Left ventricle myocardium superior (tissue), 1 donor: ENCODE measurements around the gene DTWD2. TPM values are rescaled to one million over a fixed set of nuclear protein-coding genes. Genes with fewer than 3 reads are reported as not detected.
"Not testable (repeated sequence)": the region's sequence is repeated elsewhere in the genome, so short reads cannot be mapped to it uniquely, and the experiment has no call there.

Experiments
- ATAC-seq: fragments of 200-7000 bp; cut with Tn5 transposase; one replicate; pipeline ENCODE4 v1.9.1; 2020; ENCODE audit warnings: mild to moderate bottlenecking, moderate library complexity
- DNase-seq: peaks from one replicate; pipeline ENCODE4 v3.0.0-alpha.2; 2020
- intact Hi-C: fragments of 100-400 bp; cut with micrococcal nuclease; formaldehyde crosslinking; loops from one replicate; pipeline ENCODE4 v1.11.0; 2022
- total RNA-seq: library from RNA; stranded (reverse); fragmentation: NEBNext Ultra II Directional; extraction: Animal tissue kit (Norgen Biotek cat#: 25700); gene quantifications from one replicate; pipeline ENCODE4 v1.2.1, GENCODE V29; 2021
- donor health status: DM: no; HTN: yes; CAD: no; lungs with severe emphysema.

Gene DTWD2
- total RNA-seq, 1 donor from 2014 or later, result 15.0 TPM

GRCh38 chr5:119009131-119009530, 20.8 kb upstream of the DTWD2 start:
- DNase-seq, result no peak
- intact Hi-C loops, result no loop called here
- no peak for ATAC-seq

DNA sequence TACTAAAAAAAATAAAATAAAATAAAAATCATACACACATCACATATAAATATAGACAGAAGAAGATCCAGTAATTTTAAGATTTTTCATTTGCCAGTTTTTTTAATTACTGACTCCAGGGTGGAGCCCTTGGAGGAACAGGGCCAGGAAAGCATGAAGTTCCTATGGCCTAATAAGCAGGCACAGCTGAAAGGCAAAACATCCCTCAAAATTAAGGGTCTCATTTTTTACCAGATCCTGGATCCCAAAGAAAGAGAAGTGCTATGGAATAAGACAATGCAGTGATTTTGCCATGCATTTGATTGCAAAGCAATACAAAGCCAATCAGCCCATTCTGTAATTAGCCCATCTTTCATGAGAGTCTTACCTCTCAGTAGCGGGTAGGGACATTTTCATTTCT, 11.3 kb upstream of the DTWD2 start:
- intact Hi-C loops, result no loop called here
- DNase-seq (no peak), ATAC-seq (no peak)

- intact Hi-C loops, ATAC-seq, DNase-seq: not testable (repeated sequence)
These were observed 10.5 kb upstream of the DTWD2 start for GRCh38 chr5:118998861-118999260.

DNA sequence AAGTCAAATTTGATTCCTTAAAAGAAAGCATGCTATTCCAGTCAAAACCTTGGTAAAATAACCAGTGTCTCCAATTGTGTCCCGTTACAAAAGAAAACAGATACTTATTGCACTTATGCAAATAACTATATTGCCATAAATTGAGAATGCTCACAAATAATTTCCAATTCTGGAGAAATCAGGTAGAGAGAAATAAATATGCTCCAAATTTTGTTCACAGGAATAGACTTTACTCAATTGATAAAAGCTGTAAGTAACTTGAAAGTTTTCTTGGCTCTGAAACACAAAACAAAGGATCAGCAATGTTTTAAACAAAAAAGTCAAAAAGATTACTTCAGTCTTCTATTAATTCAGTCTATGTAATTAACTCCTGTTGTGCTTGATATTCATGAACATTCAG, 7.8 kb upstream of the DTWD2 start:
- intact Hi-C loops, result no loop called here
- no peak for ATAC-seq

GRCh38 chr5:118994595-118994994, 6.2 kb upstream of the DTWD2 start:
- no peak for DNase-seq
- intact Hi-C loops, result no loop called here
- ATAC-seq, result no peak

More for the DNA sequence above, 7.8 kb upstream of the DTWD2 start:
- no peak for DNase-seq

DNA sequence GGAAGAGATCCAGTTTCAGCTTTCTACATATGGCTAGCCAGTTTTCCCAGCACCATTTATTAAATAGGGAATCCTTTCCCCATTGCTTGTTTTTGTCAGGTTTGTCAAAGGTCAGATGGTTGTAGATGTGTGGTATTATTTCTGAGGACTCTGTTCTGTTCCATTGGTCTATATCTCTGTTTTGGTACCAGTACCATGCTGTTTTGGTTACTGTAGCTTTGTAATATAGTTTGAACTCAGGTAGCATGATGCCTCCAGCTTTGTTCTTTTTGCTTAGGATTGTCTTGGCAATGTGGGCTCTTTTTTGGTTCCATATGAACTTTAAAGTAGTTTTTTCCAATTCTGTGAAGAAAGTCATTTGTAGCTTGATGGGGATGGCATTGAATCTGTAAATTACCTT, 4.8 kb upstream of the DTWD2 start:
- intact Hi-C loops, DNase-seq, ATAC-seq: not testable (repeated sequence)

GRCh38 chr5:118992055-118992454, 3.7 kb upstream of the DTWD2 start:
- DNase-seq, ATAC-seq, intact Hi-C loops: not testable (repeated sequence)

DNA sequence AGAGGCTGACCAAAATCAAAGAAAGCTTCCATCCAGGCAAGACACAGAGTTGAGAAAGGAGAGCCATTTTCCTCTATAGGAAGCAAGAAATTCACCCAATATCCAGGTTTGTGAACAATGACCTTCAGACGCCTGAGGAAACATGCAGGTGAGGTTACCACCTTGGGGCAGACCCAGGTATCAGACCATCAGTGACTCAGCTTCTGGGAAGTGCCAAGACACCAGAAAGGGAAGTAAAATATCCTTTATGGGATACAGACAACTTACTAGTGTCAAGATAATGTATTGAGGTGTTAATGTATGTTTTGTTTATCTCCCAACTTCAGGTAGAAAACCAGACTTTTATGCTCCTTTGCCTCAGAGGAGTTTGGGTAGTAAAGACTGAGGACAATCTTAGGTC, 2.2 kb upstream of the DTWD2 start:
- ATAC-seq, result no peak
- intact Hi-C loops, result no loop called here
- DNase-seq, result no peak

DNA sequence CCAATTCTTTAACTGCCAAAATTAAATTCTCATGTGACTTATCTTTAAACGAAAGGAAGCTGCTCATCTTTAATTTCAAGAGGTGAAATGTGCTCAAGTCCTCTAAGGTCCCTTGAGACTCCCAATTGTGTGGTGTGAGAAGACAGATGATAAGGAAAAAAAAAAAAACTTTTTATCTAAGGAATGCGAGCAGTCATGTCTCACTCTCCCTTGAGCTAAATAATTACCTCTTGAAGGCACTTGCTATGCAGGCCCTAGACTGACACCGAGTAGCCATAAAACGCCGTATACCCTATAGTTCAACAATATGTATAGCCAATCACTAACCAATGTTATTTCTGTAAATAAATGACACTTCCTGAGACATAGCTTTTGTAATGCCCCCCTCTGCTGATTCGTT, 1.5 kb upstream of the DTWD2 start:
- no peak for DNase-seq
- ATAC-seq, result no peak
- intact Hi-C loops, result loop anchor here (10.0 kb wide), 1 partner anchor 415 kb away; no protein-coding TSS in a partner anchor

GRCh38 chr5:118988866-118989180, 476 bp upstream of the DTWD2 start:
- intact Hi-C loops, result loop anchor here (10.0 kb wide), 1 partner anchor 416 kb away; no protein-coding TSS in a partner anchor
- DNase-seq (no peak), ATAC-seq (no peak)

DNA sequence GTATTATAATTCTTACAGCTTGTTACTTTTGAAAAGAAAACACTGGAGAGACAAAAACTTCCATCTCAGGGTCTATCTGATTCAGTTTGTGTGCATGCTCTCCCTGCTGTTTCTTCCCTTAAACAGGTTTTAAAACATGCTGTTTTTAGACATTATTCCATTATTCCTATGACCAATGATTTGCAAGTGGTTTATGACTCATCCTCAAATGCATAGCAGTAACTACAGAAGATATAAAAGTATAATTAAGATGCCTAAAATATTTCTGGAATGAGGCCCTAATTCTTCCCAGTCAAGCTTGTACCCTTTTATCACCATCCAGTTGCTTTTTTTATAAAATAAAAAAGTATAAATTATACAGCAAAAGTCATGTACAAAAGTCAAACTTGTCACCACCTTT, 3.7 kb downstream of the DTWD2 start:
- intact Hi-C loops, result loop anchor here (10.0 kb wide), 1 partner anchor 420 kb away; no protein-coding TSS in a partner anchor
- no peak for ATAC-seq
- no peak for DNase-seq

DNA sequence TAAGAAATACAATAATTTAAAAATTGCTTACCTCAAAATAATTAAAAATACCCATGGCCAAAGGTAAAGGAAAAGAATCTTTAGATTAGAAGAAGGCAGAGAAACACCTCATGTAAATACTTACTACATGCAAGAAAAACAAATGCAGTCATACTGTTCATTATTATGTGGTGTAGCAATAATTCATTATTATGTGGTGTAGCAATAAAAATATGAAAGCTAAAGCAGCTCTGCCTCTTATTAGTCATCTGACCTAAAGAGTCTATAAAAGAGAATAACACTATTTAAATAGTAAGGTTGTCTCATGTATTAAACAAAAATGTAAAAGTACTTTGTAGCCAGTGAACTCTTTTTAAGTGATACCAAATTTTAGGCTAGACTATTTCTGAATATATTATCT, 6.6 kb downstream of the DTWD2 start:
- intact Hi-C loops, result loop anchor here (10.0 kb wide), 1 partner anchor 423 kb away; no protein-coding TSS in a partner anchor
- DNase-seq (no peak), ATAC-seq (no peak)

DNA sequence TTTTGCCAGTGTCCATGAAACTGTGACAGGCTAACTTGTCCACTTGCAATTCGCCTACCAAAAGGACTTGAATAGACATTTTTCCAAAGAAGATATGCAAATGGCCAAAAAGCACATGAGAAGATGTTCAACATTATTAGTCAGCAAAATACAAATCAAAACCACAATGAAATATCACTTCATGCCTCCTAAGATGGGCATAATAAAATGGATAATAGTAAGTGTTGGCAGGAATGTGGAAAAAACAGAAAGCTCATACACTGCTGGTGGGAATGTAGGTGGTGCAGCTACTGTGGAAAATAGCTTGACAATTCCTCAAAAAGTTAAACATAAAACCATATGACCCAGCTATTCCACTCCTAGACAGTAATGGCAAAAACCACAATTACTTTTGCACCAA, 7.9 kb downstream of the DTWD2 start:
- ATAC-seq, result no peak
- intact Hi-C loops, result loop anchor here (10.0 kb wide), 1 partner anchor 424 kb away; no protein-coding TSS in a partner anchor
- no peak for DNase-seq

DNA sequence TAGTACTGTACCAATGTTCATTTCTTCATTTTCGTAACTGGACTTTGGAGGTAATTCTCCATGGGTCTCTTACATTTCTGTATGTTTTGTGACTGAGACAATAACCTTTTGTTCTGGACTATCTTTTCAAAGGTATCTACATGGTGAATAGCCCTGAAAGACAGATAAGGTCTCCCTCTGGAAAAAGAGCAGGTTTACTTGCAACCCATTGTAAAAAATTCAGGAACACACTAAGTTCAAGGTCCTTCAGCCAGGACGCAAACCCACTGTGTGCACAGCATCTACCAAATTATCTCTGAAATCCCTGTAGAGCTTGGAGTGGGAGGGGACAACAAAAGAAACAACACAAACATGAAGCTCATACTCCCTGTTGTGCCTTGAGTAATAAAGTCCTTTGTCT, 8.3 kb downstream of the DTWD2 start:
- ATAC-seq (no peak), DNase-seq (no peak)
- intact Hi-C loops, result loop anchor here (10.0 kb wide), 1 partner anchor 425 kb away; no protein-coding TSS in a partner anchor

GRCh38 chr5:118973779-118974445, 14.4 kb downstream of the DTWD2 start:
- intact Hi-C loops, DNase-seq, ATAC-seq: not testable (repeated sequence)

DNA sequence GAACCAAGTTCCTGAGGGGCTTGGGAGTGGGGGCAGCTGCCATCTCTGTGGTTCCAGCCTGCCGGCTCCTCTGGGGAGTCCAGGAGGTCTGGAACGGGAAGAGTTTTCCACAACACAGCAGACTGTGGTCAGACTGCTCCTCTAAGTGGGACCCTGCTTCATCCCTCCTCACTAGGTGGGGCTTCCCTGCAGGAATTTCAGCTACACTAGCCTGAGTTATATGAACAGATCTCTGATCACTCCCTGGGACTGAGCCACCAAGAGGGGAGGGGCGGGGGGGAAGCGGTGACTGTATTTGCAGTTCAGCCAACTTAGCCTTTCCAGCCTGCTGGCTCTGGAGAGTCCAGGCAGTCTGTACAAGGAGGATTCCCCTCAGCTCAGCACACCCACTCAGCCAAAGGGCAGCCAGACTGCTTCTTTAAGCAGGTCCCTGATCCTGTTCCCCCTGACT, 19.4 kb downstream of the DTWD2 start:
- ATAC-seq, result peak; percentile 84

DNA sequence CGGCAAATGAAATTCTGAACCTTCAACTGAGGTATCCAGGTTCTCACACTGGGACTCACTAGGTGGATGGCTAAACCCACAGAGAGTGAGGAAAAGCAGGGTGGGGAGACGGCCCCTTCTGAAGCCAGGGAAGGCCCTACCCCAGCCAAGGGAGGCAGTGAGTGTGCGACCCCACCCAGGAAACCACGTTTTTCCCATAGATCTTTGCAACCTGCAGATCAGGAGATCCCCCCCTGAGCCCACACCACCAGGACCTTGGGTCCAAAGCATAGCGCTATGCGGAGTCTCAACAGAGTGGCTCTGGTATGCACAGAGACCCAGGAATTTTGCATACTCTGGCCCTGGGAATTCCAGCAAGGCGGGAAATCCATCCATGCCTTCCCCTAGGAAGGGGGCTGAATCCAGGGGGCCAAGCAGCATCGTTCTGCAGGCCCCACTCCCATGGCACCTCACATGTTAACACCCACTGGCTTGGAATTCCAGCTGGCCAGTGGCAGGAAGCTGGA, 19.9 kb downstream of the DTWD2 start:
- ATAC-seq (no peak), DNase-seq (no peak)
- intact Hi-C loops, result no loop called here

More for the DNA sequence above, 19.4 kb downstream of the DTWD2 start:
- DNase-seq, result peak; percentile 33
- intact Hi-C loops, result no loop called here

DNA sequence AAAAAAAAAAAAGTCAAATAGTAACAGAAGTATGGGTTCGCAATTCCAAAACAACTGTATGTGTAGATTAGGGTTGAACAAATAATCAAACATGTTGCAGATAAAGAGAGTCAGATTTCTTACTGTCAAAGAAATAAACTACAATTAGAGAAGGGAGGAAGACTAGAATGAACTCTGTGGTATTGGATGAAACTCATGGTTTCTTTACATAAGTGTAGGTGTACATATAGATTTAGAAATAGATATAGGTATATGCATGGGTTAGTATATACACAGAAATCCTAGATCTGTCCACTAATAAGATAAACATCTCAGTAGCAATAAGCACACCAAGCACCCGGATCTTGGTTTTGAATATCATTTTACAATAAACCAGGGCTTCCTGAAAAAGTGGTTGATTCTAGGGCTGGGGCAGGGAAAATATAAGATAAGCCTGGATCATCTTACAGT, 21.3 kb downstream of the DTWD2 start:
- DNase-seq (no peak), ATAC-seq (no peak)
- intact Hi-C loops, result no loop called here

- ATAC-seq (no peak), DNase-seq (no peak)
- intact Hi-C loops, result no loop called here
These were observed 22.5 kb downstream of the DTWD2 start for GRCh38 chr5:118965890-118966289.

DNA sequence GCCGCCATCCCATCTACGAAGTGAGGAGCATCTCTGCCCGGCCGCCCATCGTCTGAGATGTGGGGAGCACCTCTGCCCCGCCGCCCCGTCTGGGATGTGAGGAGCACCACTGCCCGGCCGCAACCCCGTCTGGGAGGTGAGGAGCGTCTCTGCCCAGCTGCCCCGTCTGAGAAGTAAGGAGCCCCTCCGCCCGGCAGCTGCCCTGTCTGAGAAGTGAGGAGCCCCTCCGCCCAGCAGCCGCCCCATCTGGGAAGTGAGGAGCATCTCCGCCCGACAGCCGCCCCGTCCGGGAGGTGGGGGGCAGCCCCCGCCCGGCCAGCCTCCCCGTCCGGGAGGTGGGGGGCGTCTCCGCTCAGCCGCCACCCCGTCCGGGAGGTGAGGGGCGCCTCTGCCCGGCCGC, 23.4 kb downstream of the DTWD2 start:
- intact Hi-C loops, DNase-seq: not testable (repeated sequence)

DNA sequence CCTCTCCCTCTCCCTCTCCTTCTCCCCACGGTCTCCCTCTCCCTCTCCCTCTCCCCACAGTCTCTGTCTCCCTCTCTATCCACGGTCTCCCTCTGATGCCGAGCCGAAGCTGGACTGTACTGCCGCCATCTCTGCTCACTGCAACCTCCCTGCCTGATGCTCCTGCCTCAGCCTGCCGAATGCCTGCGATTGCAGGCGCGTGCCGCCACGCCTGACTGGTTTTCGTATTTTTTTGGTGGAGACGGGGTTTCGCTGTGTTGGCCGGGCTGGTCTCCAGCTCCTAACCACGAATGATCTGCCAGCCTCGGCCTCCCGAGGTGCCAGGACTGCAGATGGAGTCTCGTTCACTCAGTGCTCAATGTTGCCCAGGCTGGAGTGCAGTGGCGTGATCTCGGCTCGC, 24.0 kb downstream of the DTWD2 start:
- ATAC-seq, DNase-seq, intact Hi-C loops: not testable (repeated sequence)

More for the DNA sequence above, 23.4 kb downstream of the DTWD2 start:
- ATAC-seq, result not testable (repeated sequence)
